OCI-LY1 (cell line): Measurements from ENCODE around the gene ARMC3.
"Not testable (repeated sequence)": the region's sequence is repeated elsewhere in the genome, so short reads cannot be mapped to it uniquely, and the experiment has no call there.

ENCODE experiments used
- H2AFZ ChIP-seq: fragments of 200-600 bp; sonication (generic), shearing (Covaris generic); 2 replicates; pipeline ENCODE4 v1.6.0; 2014; ENCODE audit warnings: antibody characterized with exemption, mild to moderate bottlenecking, low read length
- H3F3A ChIP-seq: fragments of 200-600 bp; sonication (generic), shearing (Covaris generic); 2 replicates; pipeline ENCODE4 v1.6.0; 2014; ENCODE audit warnings: mild to moderate bottlenecking, antibody characterized with exemption, low read length, moderate library complexity; ENCODE audit not compliant: insufficient read depth
- H3K27ac ChIP-seq: fragments of 200-600 bp; sonication (generic); 2 replicates; pipeline ENCODE4 v1.5.1; 2014; ENCODE audit warnings: low read length, mixed run types, mild to moderate bottlenecking, low read depth; ENCODE audit not compliant: poor library complexity, severe bottlenecking
- H3K27me3 ChIP-seq: fragments of 200-600 bp; sonication (generic); 2 replicates; pipeline ENCODE4 v1.6.0; 2014; ENCODE audit warnings: antibody characterized with exemption, mild to moderate bottlenecking, low read length, moderate library complexity; ENCODE audit not compliant: insufficient read depth
- H3K36me3 ChIP-seq: fragments of 200-600 bp; sonication (generic); 2 replicates; pipeline ENCODE4 v1.6.1; 2014; ENCODE audit warnings: mild to moderate bottlenecking, antibody characterized with exemption, low read length, moderate library complexity, mixed read lengths; ENCODE audit not compliant: insufficient read depth
- H3K4me1 ChIP-seq: fragments of 200-600 bp; sonication (generic); 2 replicates; pipeline ENCODE4 v1.5.1; 2014; ENCODE audit warnings: mild to moderate bottlenecking, low read length, moderate library complexity; ENCODE audit not compliant: insufficient read depth, severe bottlenecking
- H3K4me2 ChIP-seq: fragments of 200-600 bp; sonication (generic), shearing (Covaris generic); 2 replicates; pipeline ENCODE4 v1.6.1; 2014; ENCODE audit warnings: low read length
- H3K4me3 ChIP-seq: fragments of 200-600 bp; sonication (generic); 2 replicates; pipeline ENCODE4 v1.5.1; 2014; ENCODE audit warnings: low read length, low read depth, mild to moderate bottlenecking, mixed read lengths; ENCODE audit not compliant: poor library complexity, severe bottlenecking
- H3K79me2 ChIP-seq: fragments of 200-600 bp; shearing (Covaris generic); 2 replicates; pipeline ENCODE4 v1.6.1; 2016; ENCODE audit warnings: mixed run types, low read length, mixed read lengths; ENCODE audit not compliant: insufficient read depth
- H3K9ac ChIP-seq: fragments of 200-600 bp; sonication (generic), shearing (Covaris generic); 2 replicates; pipeline ENCODE4 v1.6.1; 2014; ENCODE audit warnings: mild to moderate bottlenecking, low read length, mixed read lengths
- H3K9me2 ChIP-seq: fragments of 200-600 bp; sonication (generic), shearing (Covaris generic); 2 replicates; pipeline ENCODE4 v1.6.1; 2014; ENCODE audit warnings: low read depth, mild to moderate bottlenecking, low read length, mixed read lengths
- H3K9me3 ChIP-seq: fragments of 200-600 bp; shearing (Covaris generic); 2 replicates; pipeline ENCODE4 v1.6.1; 2014; ENCODE audit warnings: low read length, mixed read lengths
- H4K20me1 ChIP-seq: fragments of 200-600 bp; sonication (generic), shearing (Covaris generic); 2 replicates; pipeline ENCODE4 v1.6.0; 2016; ENCODE audit warnings: mild to moderate bottlenecking, low read length; ENCODE audit not compliant: insufficient read depth
- CTCF ChIP-seq: fragments of 200-600 bp; sonication (generic), shearing (Covaris generic); IDR thresholded peaks from 2 replicates; pipeline ENCODE4 v1.5.1; 2017; ENCODE audit warnings: mild to moderate bottlenecking, antibody characterized with exemption, low read length, moderate library complexity, mixed read lengths
- EZH2 ChIP-seq: fragments of 200-600 bp; sonication (generic), shearing (Covaris generic); IDR thresholded peaks from 2 replicates; pipeline ENCODE4 v1.8.0; 2017; ENCODE audit warnings: borderline replicate concordance, mixed run types, mild to moderate bottlenecking, antibody characterized with exemption, low read length, moderate library complexity, mixed read lengths

The ARMC3 gene

GRCh38 chr10:23069019-23069815, 141.4 kb downstream of the ARMC3 start:
- H3K4me1 ChIP-seq: no peaks in the 10 kb centered on the region
- TF ChIP-seq EZH2 (no peak), CTCF (no peak)
- no peaks in the 10 kb centered on the region for H3F3A ChIP-seq
- H3K9me2 ChIP-seq: no peaks in the 10 kb centered on the region
- no peaks in the 10 kb centered on the region for H3K79me2 ChIP-seq
- no peaks in the 10 kb centered on the region for H3K9me3 ChIP-seq
- no peaks in the 10 kb centered on the region for H4K20me1 ChIP-seq
- no peak overlapping the region for H3K27ac ChIP-seq
- no peaks in the 10 kb centered on the region for H3K36me3 ChIP-seq
- no peak overlapping the region for H2AFZ ChIP-seq
- H3K4me3 ChIP-seq: no peak overlapping the region
- no peak overlapping the region for H3K4me2 ChIP-seq
- H3K9ac ChIP-seq: no peak overlapping the region
- 0 out of 2 replicates have a peak, but pooled peaks cover 4% of the 10 kb centered on the region for H3K27me3 ChIP-seq

GRCh38 chr10:23070092-23070912, 142.4 kb downstream of the ARMC3 start:
- H3K4me1 ChIP-seq, H4K20me1 ChIP-seq, H3K79me2 ChIP-seq, H3K36me3 ChIP-seq, H3K27me3 ChIP-seq, H3K9ac ChIP-seq, H2AFZ ChIP-seq, H3K9me2 ChIP-seq, H3F3A ChIP-seq, H3K4me2 ChIP-seq, H3K9me3 ChIP-seq, H3K27ac ChIP-seq, H3K4me3 ChIP-seq: not testable (repeated sequence)

GRCh38 chr10:23070913-23071218, 143.0 kb downstream of the ARMC3 start:
- Histone ChIP-seq H4K20me1 (no peaks in the 10 kb centered on the region), H3F3A (no peaks in the 10 kb centered on the region), H2AFZ (no peak overlapping the region), H3K9me3 (no peaks in the 10 kb centered on the region), H3K4me1 (no peaks in the 10 kb centered on the region), H3K9me2 (no peaks in the 10 kb centered on the region), H3K79me2 (no peaks in the 10 kb centered on the region), H3K4me3 (no peak overlapping the region), H3K9ac (no peak overlapping the region), H3K4me2 (no peak overlapping the region), H3K36me3 (no peaks in the 10 kb centered on the region), H3K27ac (no peak overlapping the region), H3K27me3 (0 out of 2 replicates have a peak, but pooled peaks cover 4% of the 10 kb centered on the region)
- TF ChIP-seq CTCF: no peak
- TF ChIP-seq EZH2: no peak

- H3K4me2 ChIP-seq, H3F3A ChIP-seq, H3K9me2 ChIP-seq, H3K9ac ChIP-seq, H3K27ac ChIP-seq, H3K79me2 ChIP-seq, H3K36me3 ChIP-seq, H4K20me1 ChIP-seq, H3K4me3 ChIP-seq, H3K27me3 ChIP-seq, H3K9me3 ChIP-seq, H3K4me1 ChIP-seq, H2AFZ ChIP-seq: not testable (repeated sequence)
These were observed 144.7 kb downstream of the ARMC3 start for GRCh38 chr10:23072593-23072992.
